HG02759 (cell line): ENCODE measurements around the gene TXNRD2.
"Not testable (repeated sequence)": the region's sequence is repeated elsewhere in the genome, so short reads cannot be mapped to it uniquely, and the experiment has no call there.

Experiments used
- ATAC-seq: cut with Tn5 transposase; IDR thresholded peaks from one replicate; pipeline ENCODE4 v1.9.1; 2021; ENCODE audit warnings: mild to moderate bottlenecking, moderate library complexity; ENCODE audit not compliant: unreplicated experiment

Gene TXNRD2

GRCh38 chr22:19890502-19891316, 50.9 kb downstream of the TXNRD2 start:
- ATAC-seq: no peak

- ATAC-seq: no peak
Observed at GRCh38 chr22:19889951-19890350, 51.7 kb downstream of the TXNRD2 start.

GRCh38 chr22:19888131-19888746, 53.4 kb downstream of the TXNRD2 start:
- ATAC-seq: no peak

- no peak for ATAC-seq
Observed at GRCh38 chr22:19887256-19887985, 54.2 kb downstream of the TXNRD2 start.

GRCh38 chr22:19886605-19887255, 54.9 kb downstream of the TXNRD2 start:
- ATAC-seq: no peak

- no peak for ATAC-seq
Observed at GRCh38 chr22:19885841-19886592, 55.6 kb downstream of the TXNRD2 start.

GRCh38 chr22:19884954-19885751, 56.5 kb downstream of the TXNRD2 start:
- no peak for ATAC-seq

- no peak for ATAC-seq
Observed at GRCh38 chr22:19884161-19884953, 57.3 kb downstream of the TXNRD2 start.

- ATAC-seq: not testable (repeated sequence)
Observed at GRCh38 chr22:19883446-19883845, 58.2 kb downstream of the TXNRD2 start.

GRCh38 chr22:19882446-19883381, 58.9 kb downstream of the TXNRD2 start:
- no peak for ATAC-seq

GRCh38 chr22:19880786-19881569, 60.6 kb downstream of the TXNRD2 start:
- no peak for ATAC-seq

GRCh38 chr22:19879992-19880785, 61.4 kb downstream of the TXNRD2 start:
- ATAC-seq: no peak

GRCh38 chr22:19879643-19879991, 62.0 kb downstream of the TXNRD2 start:
- ATAC-seq: no peak

- ATAC-seq: no peak
Observed at GRCh38 chr22:19879246-19879570, 62.4 kb downstream of the TXNRD2 start.

GRCh38 chr22:19878461-19879245, 63.0 kb downstream of the TXNRD2 start:
- no peak for ATAC-seq
